Measurements from ENCODE around the gene RSRP1.

Gene RSRP1

DNA sequence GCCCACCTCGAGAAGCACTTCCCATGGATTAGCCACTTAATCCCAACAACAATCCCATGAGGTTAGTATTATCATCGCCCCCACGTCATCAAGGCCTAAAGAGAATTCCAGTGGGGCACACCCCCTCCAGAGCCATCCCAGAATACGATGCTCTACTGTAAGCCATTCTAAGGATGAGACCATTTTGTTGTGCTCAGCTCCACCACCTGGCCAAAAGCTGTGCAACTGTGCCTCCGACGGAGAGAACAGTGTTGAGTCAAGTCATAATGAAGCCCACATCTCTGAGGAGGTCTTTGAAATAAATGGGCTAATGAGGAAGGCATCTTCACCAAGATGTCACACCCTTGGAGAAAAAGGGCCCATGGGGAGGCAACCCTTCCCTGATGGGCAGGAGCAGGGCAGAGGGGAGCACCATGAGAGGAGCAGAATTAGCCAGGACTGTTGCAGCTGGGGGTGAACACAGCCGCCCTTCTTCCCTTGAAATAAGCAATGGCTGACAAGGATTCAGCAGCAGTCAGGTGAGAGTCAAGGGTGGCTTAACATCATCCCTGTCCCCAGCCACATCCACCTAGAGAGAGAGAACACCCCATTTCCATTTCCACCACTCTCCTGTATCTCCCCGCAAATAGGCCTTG, 29.5 kb downstream of the RSRP1 start:
- no peak for DNase-seq (ENCODE audit: low read depth)

DNA sequence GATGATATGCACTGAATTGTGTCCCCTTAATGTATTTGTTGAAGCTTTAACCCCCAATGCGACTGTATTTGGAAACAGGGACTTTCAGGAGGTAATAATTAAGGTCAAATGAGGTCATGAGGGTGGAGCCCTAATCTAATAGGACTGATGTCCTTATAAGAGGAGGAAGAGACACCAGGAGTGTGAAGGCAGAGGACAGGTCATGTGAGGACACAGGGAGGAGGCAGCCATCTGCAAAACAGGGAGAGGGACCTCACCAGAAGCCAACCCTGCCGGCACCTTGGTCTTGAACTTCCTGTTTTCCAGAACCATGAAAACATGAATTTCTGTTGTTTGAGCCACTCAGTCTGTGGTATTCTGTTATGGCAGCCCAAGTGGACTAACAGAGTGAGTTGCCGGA, 30.2 kb downstream of the RSRP1 start:
- DNase-seq (ENCODE audit: low read depth): no peak

DNA sequence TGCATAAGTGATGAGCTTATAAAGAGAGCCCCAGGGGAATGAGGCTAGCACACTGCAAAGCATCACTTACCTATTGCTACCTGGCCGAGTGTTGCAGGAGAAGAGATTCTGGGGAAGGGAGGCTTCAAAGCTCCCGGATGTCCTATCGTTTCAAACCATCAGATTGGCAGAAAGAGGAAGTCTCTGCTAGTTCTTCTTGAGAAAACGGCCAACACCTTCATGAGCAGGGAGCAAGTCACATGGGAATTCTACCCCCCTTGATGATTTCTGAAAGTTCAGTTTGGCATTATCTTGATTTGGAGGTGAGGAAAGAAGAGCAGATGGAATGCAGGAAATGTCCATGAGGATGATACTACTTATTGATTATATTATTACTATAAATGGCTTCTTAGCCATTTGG, 31.1 kb downstream of the RSRP1 start:
- no peak for DNase-seq (ENCODE audit: low read depth)

DNA sequence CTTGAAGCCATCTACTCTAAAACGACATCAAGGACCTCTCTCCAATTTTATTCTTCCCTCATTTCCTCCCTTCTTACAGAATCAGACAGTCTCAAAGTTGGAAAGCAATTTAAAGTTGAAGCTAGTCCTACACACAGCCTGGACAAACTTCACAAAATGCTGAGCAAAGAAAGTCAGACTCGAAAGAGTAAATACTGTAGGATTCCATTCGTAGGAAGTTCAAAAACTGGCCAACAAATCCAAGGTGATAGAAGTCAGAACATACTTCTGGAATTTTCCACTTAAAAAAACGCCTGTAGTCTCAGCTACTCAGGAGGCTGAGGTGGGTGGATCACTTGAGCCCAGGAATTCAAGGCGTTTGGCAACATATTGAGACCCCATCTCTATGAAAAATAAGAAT, 34.5 kb downstream of the RSRP1 start:
- DNase-seq (ENCODE audit: low read depth): no peak

DNA sequence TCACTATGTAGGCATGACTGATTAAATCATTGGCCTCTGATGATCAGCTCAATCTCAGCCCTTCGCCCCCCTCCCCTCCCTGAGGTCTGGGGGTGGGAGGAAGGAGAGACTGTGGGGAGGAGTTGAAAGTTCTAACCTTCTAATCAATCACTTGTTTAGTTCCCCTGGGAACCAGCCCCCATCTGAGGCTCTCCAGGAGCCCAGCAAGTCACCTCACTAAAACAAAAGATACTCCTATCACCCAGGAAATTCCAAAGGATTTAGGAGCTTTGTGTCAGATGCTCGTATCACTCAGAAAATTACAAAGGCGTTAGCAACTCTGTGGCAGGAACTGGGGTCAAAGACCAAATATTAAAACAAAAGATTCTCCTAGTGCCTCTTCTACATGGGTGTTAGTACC, 36.5 kb downstream of the RSRP1 start:
- peak; percentile 16 for DNase-seq (ENCODE audit: low read depth)

DNA sequence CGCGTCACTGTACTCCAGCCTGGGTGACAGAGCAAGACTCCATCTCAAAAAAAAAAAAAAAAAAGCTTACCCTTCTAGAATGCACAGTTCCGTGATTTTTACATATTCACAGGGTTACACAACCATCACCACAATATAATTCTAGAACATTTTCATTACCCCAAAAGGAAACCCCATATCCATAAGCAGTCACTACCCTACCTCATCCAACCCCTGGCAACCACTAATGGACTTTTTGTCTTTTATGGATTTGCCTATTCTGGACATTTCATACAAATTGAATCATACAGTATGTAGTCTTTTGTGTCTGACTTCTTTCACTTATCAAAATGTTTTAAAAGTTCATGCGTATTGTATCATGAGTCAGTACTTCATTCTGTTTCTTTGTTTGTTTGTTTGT, 37.7 kb downstream of the RSRP1 start:
- DNase-seq (ENCODE audit: low read depth): no peak

DNA sequence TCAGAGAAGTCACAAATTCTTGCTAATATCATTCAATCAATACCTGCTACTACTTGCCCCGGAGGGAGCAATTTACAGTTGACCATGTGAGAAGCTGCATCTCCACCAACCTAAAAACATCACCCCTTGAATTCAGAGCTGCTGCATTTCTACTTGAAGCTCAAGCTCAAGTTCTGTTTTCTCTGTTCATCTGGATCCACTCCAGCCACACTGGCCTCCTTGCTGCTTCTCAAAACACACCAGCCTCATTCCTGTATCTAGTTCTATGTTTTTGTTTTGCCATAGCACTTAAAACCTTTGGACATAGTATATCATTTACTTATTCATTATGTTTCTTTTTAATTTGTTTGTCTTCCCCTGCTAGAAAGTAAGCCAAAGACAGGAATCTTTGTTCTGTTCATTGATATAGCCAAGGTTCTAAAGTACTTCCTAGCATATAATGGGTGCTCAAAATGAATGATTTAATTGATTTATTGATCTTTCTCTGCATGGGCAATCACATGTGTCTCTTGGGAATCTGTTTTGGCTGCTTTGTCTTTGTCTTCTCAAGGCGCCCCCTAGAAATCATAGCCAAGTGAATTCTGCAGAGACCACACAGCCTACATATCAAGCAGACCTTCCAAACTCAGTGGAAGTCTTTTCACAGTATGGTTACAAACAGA, 38.6 kb downstream of the RSRP1 start:
- DNase-seq (ENCODE audit: low read depth): no peak

DNA sequence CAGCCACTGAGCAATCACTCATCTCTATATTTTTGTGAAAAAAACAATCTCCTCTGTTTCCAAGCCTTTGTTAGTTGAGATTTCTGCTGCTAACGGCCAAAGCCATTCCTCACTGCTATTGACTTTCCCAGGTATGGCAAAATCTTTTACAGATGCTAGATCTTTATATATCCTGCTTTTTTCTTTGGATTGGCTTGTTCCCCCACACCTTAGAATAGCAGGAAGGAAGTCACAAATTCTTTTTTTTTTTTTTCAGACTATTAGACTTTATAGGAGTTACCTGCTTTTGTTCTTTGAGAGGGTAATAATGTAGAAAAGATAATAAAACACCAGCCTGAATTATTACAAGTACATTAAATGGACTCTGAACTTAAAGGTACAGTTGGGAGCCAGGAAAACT, 39.2 kb downstream of the RSRP1 start:
- no peak for DNase-seq (ENCODE audit: low read depth)

DNA sequence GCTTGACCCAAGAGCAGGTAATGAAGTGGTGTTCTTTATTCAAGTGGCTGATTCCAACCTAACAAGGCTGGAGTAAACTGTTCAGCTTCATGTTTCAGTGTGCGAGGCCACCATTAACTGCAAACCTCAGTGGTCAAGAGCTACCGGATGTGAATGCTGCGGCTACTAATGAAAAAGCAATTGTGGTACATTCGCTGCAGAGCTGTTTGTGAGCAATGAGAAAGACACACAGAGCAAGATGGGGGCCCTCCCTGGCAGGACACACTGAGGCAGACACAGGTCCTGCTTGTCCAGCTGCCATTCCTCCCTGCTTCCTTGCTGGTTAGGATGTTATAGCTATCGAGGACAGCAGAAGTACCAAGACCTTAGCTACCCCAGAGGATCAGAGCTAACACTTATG, 41.1 kb downstream of the RSRP1 start:
- no peak for DNase-seq (ENCODE audit: low read depth)

DNA sequence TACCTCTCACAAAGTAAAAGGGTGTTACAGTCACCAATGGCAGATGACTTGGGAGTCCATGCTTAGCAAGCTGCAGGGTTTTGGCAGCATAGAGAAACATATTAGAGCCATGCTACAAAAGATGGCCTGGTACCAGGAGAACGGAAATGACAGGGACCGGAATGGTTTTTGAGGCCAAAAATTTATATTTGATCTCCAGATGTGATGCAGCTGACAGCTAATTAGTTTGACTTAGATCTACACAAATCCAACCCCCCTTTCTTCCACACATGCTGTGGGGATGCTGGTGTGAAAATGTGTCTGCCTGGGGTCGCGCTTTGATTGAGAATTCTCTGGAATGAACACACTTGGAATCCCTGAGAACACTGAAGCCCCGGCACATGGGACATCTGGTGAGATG, 41.5 kb downstream of the RSRP1 start:
- no peak for DNase-seq (ENCODE audit: low read depth)

DNA sequence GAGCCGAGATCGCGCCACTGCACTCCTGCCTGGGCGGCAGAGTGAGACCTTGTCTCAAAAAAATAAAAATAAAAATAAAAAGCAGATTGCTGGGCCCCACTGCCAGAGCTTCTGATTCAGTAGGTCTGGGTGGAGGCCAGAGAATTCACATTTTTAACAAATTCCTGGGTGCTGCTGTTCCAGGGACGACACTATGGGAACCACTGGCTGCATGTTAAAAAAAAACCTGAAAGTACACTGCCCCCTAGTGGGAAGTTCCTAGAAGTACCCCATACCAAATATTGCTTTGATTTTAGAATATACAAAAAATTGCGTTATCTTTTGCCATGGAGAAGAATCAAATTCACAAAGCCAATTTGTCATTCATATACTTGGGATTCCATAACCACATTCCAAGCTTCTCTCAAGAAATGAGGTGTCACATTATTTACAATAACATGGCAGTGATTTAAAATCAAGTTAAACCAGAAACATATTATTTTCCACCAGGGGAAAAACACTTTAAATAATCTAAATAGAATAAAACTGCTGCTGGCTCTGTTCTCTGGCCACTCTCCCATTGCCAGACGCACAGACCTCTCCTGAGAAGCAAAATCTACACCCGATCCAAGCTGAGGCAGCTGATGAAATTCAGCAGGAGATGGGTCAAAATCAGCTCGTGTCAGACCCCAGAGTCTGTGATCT, 42.3 kb downstream of the RSRP1 start:
- peak; percentile 55 for DNase-seq (ENCODE audit: low read depth)

DNA sequence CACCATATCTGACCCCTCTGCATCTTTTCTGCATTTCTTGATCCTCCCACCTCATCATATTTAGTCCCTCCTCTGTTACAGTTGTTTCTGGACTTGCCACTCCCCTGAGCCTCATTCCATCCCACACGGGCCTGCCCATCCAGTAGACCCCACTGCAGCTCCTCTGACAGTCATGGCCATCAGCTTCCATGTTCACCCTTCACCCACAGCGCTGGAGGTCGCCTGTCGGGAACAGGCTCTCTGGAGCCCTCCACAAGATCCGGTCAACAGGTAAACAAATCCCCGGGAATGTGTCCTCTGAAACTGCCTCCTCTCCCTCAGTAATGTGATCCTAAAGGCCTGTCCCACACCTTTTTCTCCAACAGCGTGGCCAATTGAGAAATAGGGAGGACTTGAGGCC, 46.2 kb downstream of the RSRP1 start:
- DNase-seq (ENCODE audit: low read depth): no peak

DNA sequence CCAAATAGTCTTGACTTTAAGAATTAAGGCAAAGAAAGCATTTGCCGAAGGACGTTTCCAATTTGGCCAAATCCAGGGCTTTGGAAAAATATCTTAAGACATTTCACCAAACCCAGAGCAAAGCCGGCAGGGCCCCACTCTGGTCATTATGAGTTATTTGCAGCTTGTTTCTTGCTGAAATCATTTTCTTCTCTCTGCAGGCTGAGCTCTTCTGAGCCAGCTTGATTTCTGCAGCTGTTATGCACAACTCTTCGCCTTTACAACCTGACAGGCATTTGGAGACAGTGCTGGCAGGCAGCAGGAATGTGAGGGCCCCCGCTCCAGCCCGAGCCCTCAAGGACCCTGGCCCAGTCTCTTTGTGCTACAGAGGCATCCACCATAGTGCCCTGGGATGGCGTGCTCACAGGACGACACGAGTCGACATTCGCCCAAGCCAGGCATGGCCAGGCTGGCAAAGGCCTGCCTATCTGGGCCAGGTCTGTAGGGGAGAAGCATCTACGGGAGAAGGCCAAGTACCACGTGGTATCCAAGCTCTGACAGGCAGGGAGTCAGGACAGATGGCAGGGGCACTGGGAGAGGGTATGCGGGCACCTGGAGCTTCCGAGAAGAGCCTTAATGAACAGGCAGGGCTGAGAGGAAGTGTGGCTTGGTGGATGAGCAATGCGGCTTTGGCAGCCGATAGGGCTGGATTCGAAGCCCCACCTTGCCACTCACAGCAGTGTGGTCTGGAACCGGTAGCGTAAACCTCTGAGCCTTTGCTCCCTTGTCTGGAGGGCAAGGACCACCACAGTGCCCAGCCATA, 47.2 kb downstream of the RSRP1 start:
- DNase-seq (ENCODE audit: low read depth): no peak

DNA sequence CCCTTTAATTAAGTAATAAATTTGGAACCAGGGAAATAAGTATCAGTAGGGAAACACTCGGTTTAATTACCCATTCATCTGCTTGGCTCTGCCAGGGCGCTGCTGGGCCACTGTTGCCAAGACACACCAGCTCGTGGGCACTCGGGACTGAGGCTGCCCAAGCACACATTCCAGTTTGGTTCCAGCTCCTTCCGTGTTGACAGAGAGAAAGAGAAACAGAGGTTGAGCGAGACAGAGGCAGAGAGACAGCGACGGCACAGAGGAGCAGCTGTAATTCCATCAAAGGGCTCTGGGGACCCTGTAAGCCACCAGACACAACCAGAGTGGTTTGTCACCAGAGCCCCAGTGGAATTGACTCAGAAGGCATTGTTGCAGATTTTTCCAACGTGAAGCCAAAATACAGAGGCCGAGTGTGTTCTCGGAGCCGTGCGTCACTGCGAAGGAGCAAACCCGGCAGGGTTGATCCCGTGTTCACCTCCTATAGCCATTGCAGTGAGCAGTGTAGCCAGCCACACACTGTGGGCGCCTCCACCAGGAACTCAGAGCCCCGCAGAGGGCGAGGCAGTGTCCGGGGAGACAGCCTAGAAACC, 48.5 kb downstream of the RSRP1 start:
- DNase-seq (ENCODE audit: low read depth): no peak

DNA sequence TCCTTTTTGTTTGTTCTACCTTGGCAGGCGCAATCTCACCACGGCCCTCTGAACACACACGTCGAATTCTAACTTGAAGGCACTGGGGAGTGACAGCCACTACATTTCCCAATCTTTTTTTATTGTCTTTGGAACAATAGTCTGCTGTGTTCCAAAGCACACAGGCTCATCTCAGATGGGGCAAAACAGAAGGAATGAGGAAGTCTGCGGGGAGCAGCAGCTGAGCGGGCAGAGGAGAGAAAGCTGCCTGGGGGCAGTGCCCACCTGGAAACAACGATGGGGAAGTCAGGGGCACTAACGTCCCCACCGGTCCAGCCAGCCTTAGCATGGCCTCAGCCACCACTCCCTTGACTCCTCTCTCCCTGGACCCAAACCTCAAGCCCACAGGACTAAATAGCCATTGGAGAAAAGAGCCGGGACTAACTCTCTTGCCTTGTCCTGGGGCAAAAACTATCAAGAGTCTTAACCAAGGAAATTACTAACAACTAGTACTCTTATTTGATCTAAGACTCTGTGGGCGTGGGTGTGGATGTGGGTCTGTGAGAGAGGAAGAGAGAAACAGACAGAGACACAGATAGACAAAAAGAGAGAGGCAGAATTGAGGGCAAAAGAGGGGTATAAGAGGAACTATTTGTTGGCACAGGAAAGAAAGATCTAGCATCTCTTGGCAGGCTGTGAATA, 49.1 kb downstream of the RSRP1 start:
- DNase-seq (ENCODE audit: low read depth): no peak

DNA sequence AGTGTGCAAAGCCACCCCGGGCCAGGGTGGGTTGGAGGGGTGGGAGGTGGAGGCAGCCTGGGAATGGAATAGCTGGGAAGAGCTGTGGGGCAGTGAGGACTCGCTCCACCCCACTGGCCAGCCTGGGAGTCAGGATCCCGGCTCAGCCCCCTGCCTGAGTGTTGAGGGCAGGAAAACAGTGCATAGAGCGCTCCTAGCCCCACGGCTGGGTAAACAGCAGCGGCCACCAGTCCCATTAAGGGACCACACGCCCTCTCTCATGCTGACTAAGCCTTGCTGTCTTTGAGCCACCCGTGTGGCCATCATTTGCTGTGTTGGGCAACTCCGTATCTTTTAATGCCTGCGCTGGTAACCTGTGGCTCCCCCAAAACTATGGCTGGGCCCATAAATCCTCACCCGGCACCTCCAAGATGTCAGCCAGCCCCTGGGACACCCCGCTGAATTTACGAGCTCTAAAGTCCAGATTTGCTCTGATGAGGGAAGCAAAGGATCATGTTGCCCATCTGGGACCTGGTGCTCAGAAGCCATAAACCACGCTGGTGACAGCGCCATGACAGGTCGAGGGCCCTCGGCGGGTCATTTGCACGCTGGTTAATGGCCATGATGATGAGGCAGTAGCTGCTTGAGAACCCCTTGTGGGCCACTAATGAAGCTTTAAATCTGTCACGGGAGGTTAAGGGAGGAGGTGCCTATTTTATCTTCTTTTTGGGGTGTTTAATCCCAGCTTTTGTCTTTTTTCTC, 49.8 kb downstream of the RSRP1 start:
- DNase-seq (ENCODE audit: low read depth): no peak

DNA sequence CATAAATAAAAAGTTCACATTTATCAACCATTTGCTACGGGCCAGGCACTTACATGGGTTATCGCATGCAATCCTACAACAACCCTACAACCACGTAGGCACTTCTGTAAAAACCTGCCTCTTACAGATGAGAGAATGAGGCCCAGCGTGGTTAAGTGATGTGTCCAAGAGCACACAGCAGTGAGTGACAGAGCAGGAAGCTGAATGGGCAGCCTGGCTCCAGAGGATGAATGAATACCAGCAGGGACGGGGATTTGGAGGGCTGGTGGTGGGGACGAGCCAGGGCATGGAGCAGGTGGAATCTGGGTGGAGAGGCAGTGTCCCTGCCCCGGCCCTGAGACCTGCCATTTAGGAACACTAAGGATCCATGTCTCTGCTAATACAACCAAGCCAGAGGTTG, 50.4 kb downstream of the RSRP1 start:
- DNase-seq (ENCODE audit: low read depth): no peak

DNA sequence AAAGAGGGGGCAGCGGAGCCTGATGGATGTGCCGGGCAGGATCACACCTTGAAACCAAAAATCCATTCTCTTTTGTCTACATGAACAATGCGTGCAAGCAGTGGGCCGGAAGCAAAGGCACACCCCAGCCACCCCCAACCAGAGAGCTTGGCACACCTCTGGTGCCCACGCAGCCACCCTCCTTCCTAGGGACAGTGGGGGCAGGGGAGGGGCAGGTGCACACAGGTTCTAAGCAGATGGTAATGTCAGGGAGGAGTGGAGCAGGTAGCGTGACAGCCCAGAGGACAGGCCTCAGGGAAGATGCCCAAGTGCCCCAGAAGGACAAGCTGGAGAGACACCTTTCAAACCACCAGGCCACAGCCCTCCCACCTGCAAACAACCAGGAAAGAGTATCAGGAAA, 51.4 kb downstream of the RSRP1 start:
- DNase-seq (ENCODE audit: low read depth): no peak

DNA sequence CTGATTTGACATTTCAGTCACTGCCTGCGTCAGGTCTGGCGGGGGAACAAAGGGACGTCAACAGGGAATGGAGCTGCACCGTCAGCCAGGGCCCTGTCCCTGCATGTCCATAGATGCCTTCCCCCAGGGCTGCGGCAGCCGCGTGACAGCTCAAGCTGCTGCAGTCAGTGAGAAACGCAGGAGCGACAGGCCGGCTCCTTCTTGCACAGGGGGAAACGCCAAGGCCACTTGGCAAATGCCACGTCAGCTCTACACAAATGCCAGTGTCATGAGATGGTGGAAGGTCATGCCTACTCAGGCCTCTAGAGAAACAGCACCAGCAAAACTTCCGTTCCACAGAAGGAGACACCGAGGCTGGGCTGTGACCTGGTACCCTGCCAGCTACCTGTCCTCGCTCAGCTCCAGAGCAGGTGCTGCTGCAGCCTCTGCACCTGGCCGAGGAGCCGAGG, 52.7 kb downstream of the RSRP1 start:
- no peak for DNase-seq (ENCODE audit: low read depth)

DNA sequence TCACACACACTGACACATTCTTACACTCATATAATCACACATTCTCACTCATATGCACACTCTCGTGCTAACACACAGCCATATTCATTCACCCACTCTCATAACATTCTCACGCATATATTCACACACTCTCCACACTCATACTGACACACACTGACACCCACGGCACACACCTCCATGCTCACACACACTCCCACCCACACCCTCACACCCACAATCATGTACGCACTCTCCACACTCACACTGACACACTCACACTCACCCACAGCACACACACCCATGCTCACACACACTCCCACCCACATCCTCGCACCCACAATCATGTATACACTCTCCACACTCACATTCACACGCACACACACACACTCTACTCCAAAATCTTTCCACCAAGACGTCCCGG, 53.2 kb downstream of the RSRP1 start:
- DNase-seq (ENCODE audit: low read depth): no peak

DNA sequence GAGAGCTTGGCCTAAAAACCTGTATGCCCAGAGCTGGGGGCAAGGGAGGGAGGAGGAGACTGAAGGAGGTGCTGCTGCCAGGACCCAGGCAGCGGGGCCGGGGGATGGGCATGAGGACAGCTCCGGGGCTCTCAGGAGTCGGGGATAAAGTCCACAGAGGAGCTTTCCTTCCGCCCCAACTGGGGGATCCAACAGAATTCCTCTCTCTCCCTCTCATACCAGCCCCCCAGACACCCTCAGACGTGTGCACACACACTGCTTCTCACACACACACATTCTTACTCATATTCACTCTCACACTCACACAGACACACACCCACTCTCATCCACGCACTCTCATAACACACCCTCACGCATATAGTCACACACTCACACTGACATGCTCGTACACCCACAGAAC, 54.0 kb downstream of the RSRP1 start:
- no peak for DNase-seq (ENCODE audit: low read depth)

All from iris pigment epithelial cell (primary cell).